ENCODE measurements around the gene ENTPD8. TPM values are rescaled to one million over a fixed set of nuclear protein-coding genes. Genes with fewer than 3 reads are reported as not detected.

The ENTPD8 gene
- total and polyA plus RNA-seq, 2 of the 13 experiments (the other 11 are each of a cell fraction or from before 2014, with no cell fraction given), result 0.26 to 0.44 TPM

DNA sequence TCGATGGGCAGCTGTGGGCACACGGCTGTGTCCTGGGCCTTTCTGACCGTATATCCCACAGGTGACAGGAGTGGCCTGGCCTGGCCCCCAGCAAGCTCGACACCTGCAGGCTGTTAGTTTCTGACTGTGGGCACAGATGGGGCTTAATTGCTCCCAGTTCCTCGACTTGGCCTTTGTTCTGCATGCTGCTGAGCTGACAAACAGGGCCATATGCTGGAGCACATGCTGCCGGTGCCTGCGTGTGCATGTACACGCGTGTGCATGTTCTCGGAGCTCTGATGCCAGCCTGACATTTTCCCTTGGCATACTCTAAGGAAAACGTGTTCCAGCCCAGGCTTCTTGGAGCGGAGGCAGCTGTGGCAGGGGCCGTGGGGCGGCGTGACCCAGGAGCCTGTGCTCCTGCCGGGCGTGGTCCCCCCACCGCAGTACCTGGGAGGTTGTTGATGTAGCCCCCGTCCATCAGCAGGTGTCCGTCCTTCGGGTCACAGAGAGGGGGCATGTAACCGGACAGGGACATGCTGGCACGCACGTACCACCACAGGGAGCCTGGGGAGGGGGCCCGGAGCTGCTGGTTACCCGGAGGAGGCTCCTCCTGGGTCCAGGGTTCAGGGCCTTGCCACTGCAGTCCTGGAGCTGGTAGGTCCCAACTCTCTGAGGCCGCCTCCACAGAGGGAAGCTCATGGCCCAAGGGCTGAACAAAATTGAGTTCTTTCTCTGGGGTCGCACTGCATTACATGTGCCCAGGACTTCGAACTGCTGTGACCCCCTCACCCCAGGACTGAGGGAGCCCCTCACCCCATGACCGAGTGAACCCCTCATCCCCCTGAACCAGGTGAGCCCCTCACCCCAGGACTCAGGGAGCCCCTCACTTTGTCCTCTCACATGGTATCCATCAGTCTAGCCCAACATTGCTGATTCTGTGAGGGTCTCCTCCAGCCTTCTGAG lies 22.1 kb upstream of the ENTPD8 start (continued):
- TF ChIP-seq, protein P1, sequence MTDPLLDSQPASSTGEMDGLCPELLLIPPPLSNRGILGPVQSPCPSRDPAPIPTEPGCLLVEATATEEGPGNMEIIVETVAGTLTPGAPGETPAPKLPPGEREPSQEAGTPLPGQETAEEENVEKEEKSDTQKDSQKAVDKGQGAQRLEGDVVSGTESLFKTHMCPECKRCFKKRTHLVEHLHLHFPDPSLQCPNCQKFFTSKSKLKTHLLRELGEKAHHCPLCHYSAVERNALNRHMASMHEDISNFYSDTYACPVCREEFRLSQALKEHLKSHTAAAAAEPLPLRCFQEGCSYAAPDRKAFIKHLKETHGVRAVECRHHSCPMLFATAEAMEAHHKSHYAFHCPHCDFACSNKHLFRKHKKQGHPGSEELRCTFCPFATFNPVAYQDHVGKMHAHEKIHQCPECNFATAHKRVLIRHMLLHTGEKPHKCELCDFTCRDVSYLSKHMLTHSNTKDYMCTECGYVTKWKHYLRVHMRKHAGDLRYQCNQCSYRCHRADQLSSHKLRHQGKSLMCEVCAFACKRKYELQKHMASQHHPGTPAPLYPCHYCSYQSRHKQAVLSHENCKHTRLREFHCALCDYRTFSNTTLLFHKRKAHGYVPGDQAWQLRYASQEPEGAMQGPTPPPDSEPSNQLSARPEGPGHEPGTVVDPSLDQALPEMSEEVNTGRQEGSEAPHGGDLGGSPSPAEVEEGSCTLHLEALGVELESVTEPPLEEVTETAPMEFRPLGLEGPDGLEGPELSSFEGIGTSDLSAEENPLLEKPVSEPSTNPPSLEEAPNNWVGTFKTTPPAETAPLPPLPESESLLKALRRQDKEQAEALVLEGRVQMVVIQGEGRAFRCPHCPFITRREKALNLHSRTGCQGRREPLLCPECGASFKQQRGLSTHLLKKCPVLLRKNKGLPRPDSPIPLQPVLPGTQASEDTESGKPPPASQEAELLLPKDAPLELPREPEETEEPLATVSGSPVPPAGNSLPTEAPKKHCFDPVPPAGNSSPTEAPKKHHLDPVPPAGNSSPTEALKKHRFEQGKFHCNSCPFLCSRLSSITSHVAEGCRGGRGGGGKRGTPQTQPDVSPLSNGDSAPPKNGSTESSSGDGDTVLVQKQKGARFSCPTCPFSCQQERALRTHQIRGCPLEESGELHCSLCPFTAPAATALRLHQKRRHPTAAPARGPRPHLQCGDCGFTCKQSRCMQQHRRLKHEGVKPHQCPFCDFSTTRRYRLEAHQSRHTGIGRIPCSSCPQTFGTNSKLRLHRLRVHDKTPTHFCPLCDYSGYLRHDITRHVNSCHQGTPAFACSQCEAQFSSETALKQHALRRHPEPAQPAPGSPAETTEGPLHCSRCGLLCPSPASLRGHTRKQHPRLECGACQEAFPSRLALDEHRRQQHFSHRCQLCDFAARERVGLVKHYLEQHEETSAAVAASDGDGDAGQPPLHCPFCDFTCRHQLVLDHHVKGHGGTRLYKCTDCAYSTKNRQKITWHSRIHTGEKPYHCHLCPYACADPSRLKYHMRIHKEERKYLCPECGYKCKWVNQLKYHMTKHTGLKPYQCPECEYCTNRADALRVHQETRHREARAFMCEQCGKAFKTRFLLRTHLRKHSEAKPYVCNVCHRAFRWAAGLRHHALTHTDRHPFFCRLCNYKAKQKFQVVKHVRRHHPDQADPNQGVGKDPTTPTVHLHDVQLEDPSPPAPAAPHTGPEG (CRISPR knock-in tag; IDR thresholded peaks at IDR 0.05), result no peak
- TF ChIP-seq ZNF207 (IDR thresholded peaks at IDR 0.05; ENCODE audit: borderline replicate concordance) (no peak), ZNF138 (CRISPR knock-in tag; IDR thresholded peaks at IDR 0.05; ENCODE audit: low read depth) (no peak), GFI1 (CRISPR knock-in tag; IDR thresholded peaks at IDR 0.05; ENCODE audit: borderline replicate concordance) (no peak; the same call in 1 of the 2 replicates), HDAC2 (CRISPR knock-in tag; IDR thresholded peaks at IDR 0.05) (peak; percentile 51; the same call in 1 of the 2 replicates), KLF9 (CRISPR knock-in tag; IDR thresholded peaks at IDR 0.05; ENCODE audit: low read depth) (no peak), HIVEP1 (CRISPR knock-in tag; IDR thresholded peaks at IDR 0.05) (no peak), ZNF251 (CRISPR knock-in tag; IDR thresholded peaks at IDR 0.05) (no peak), NBN (conservative IDR thresholded peaks at IDR 0.05) (no peak), ZFP62 (CRISPR knock-in tag; IDR thresholded peaks at IDR 0.05) (no peak), ZC3H4 (CRISPR knock-in tag; IDR thresholded peaks at IDR 0.05; ENCODE audit: borderline replicate concordance) (no peak)
- TF ChIP-seq, protein P2, sequence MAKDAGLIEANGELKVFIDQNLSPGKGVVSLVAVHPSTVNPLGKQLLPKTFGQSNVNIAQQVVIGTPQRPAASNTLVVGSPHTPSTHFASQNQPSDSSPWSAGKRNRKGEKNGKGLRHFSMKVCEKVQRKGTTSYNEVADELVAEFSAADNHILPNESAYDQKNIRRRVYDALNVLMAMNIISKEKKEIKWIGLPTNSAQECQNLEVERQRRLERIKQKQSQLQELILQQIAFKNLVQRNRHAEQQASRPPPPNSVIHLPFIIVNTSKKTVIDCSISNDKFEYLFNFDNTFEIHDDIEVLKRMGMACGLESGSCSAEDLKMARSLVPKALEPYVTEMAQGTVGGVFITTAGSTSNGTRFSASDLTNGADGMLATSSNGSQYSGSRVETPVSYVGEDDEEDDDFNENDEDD (CRISPR knock-in tag; IDR thresholded peaks at IDR 0.05; ENCODE audit: borderline replicate concordance), result no peak; the same call in 1 of the 2 replicates
